Transverse colon (tissue), 4 donors: Measurements from ENCODE around the gene NEK3. TPM values are rescaled to one million over a fixed set of nuclear protein-coding genes. Genes with fewer than 3 reads are reported as not detected.
"Not testable (repeated sequence)": the region's sequence is repeated elsewhere in the genome, so short reads cannot be mapped to it uniquely, and the experiment has no call there.

Experiments used
- DNase-seq: peaks from one replicate; pipeline ENCODE4 v3.0.0-alpha.2; 2019
- H3K27ac ChIP-seq, 4 donors: fragments of 200-600 bp; sonication (generic); 2 replicates each; pipeline ENCODE4 v1.5.1; 2016 to 2018; ENCODE audit warnings: inconsistent platforms in 4 of 4
- H3K27me3 ChIP-seq: fragments of 200-600 bp; sonication (generic); 2 replicates; pipeline ENCODE4 v1.5.1; 2017; ENCODE audit warnings: inconsistent platforms
- H3K36me3 ChIP-seq, 4 donors: fragments of 200-600 bp; sonication (generic); 2 replicates each; pipeline ENCODE4 v1.5.1; 2017 to 2019; ENCODE audit warnings: inconsistent platforms in 4 of 4
- H3K4me1 ChIP-seq, 4 donors: fragments of 200-600 bp; sonication (generic); 2 replicates each; pipeline ENCODE4 v1.5.1; 2017 to 2020; ENCODE audit warnings: inconsistent platforms in 4 of 4
- H3K4me3 ChIP-seq, 4 donors: fragments of 200-600 bp; sonication (generic); 1 replicate in 1 of 4; 2 replicates in 3 of 4; pipeline versions ENCODE4 v1.5.1 to v1.6.1; 2017 to 2019; ENCODE audit warnings: inconsistent platforms in 4 of 4
- H3K9me3 ChIP-seq, 2 donors: fragments of 200-600 bp; sonication (generic); 2 replicates each; pipeline ENCODE4 v1.5.1; 2017 to 2019; ENCODE audit warnings: inconsistent platforms in 2 of 2
- EP300 ChIP-seq: sonication (generic); formaldehyde crosslinking; IDR thresholded peaks from one replicate; pipeline ENCODE4 v1.6.1; 2017; ENCODE audit warnings: antibody characterized with exemption, low read depth
- POLR2A ChIP-seq: fragments of 450-650 bp; IDR thresholded peaks from one replicate; pipeline ENCODE4 v1.6.1; 2016; ENCODE audit warnings: antibody characterized with exemption, mild to moderate bottlenecking, moderate library complexity
- POLR2AphosphoS5 ChIP-seq, 3 donors: sonication (generic); formaldehyde crosslinking; IDR thresholded peaks; one replicate each; pipeline ENCODE4 v1.6.1; 2016; ENCODE audit warnings: antibody characterized with exemption in 3 of 3
- WGBS, 2 donors: methylation state at CpG; one replicate each; pipeline ENCODE4 v1.1.5; 2018; ENCODE audit warnings: low coverage in 1 of 2; 5-methylcytosine and 5-hydroxymethylcytosine counted together
- in situ Hi-C, 4 donors: fragments of 200-750 bp; cut with MboI; loops; one replicate each; pipeline versions ENCODE4 v1.15.0 to v1.15.1; 2017; ENCODE audit warnings: low sequenced_read_pairs in 3 of 4, low pct_ligation_motif_present in 1 of 4, low pct_unique_long_range_greater_than_20kb in 1 of 4
- intact Hi-C: fragments of 100-400 bp; cut with DNase I; formaldehyde crosslinking; loops from one replicate; pipeline ENCODE4 v1.15.1; 2023; ENCODE audit warnings: low total_unique reads
- total RNA-seq, 4 donors: library from RNA; depleted of rRNA; stranded (reverse); fragments of >200 nt; gene quantifications; one replicate each; pipeline ENCODE4 v1.1.0, GENCODE V29; 2016
- TF ChIP-seq, protein P1 (sequence below), 5 experiments: fragments of 200-600 bp in 3 of 5; fragments of 450-650 bp in 2 of 5; sonication (generic) in 3 of 5; IDR thresholded peaks; 1 replicate in 2 of 5; 2 replicates in 3 of 5; pipeline ENCODE4 v1.5.1; 2016 to 2017; ENCODE audit warnings: antibody characterized with exemption in 5 of 5, inconsistent platforms in 3 of 5, mild to moderate bottlenecking in 2 of 5, moderate library complexity in 1 of 5

The NEK3 gene
- total RNA-seq, 4 donors from 2014 or later = 20.9 to 52.1 (median 25.7) TPM

GRCh38 chr13:52201439-52202193 lies 42.2 kb upstream of the NEK3 start:
- H3K4me3 ChIP-seq, H3K27me3 ChIP-seq, H3K9me3 ChIP-seq, DNase-seq, intact Hi-C loops, in situ Hi-C loops, H3K36me3 ChIP-seq, H3K4me1 ChIP-seq, H3K27ac ChIP-seq: not testable (repeated sequence)
- TF ChIP-seq, protein P1, sequence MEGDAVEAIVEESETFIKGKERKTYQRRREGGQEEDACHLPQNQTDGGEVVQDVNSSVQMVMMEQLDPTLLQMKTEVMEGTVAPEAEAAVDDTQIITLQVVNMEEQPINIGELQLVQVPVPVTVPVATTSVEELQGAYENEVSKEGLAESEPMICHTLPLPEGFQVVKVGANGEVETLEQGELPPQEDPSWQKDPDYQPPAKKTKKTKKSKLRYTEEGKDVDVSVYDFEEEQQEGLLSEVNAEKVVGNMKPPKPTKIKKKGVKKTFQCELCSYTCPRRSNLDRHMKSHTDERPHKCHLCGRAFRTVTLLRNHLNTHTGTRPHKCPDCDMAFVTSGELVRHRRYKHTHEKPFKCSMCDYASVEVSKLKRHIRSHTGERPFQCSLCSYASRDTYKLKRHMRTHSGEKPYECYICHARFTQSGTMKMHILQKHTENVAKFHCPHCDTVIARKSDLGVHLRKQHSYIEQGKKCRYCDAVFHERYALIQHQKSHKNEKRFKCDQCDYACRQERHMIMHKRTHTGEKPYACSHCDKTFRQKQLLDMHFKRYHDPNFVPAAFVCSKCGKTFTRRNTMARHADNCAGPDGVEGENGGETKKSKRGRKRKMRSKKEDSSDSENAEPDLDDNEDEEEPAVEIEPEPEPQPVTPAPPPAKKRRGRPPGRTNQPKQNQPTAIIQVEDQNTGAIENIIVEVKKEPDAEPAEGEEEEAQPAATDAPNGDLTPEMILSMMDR (IDR thresholded peaks at IDR 0.05) = peak; percentile 12 to 48 (median 41)
- 32% methylated on average over 12 of the region's 12 CpGs; no CpG with 5 or more reads in 1 of the 2 donors for WGBS, 2 donors

DNA sequence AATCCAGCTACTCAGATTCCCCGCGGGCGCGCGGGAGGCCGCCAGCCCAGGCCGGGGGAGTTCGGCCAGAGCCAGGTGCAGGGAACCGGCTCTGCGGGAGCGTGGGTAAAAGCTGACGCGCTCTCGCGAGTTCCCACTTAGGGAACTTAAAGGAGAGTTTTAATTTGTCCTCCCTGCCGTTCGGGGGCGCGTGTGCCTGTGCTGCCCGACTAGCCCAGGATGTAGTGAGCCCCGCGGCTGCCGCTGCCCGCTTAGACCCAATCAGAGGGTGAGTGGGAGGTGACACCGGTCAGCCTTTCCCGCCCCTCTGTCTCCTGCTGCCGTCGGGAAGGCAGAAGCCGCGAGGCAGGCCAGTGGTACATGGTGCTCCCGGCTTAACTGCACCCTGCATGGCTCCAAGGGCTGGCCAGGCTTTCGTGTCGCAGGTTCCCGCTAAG lies 36.0 kb upstream of the NEK3 start:
- H3K27ac ChIP-seq = peak overlapping the region; percentile 90 to 93 (median 92)
- intact Hi-C loops = no loop called here
- peak overlapping the region; percentile 58 to 83 (median 73) for H3K4me3 ChIP-seq
- H3K9me3 ChIP-seq = no peaks in the 10 kb centered on the region
- no peaks in the 10 kb centered on the region for H3K36me3 ChIP-seq
- in situ Hi-C loops = loop anchor here (10.0 to 25.0 kb wide), 3 partner anchors 191 to 267 kb away; partner anchors contain the start of genes CKAP2 (in 1 of the 4) and VPS36 (in 1 of the 4)
- no peaks in the 10 kb centered on the region for H3K27me3 ChIP-seq
- peak; percentile 43 for TF ChIP-seq POLR2A
- TF ChIP-seq, protein P1 (IDR thresholded peaks at IDR 0.05) = no peak
- peak in 2 of 3 donors; percentile 27 to 55 for TF ChIP-seq POLR2AphosphoS5 (IDR thresholded peaks at IDR 0.05)
- TF ChIP-seq EP300 = no peak
- WGBS, 2 donors = 37% methylated on average over 21 of the region's 34 CpGs; no CpG with 5 or more reads in 1 of the 2 donors
- peak; percentile 79 for DNase-seq
- H3K4me1 ChIP-seq = peaks cover 4 to 28% (median 17%) of the 10 kb centered on the region in 4 donors

- peak; percentile 90 for DNase-seq
- Histone ChIP-seq H3K27me3 (no peaks in the 10 kb centered on the region), H3K27ac (peak overlapping the region; percentile 90 to 93 (median 92)), H3K9me3 (no peaks in the 10 kb centered on the region), H3K4me1 (peaks cover 4 to 28% (median 17%) of the 10 kb centered on the region in 4 donors), H3K4me3 (peak overlapping the region; percentile 58 to 83 (median 73)), H3K36me3 (no peaks in the 10 kb centered on the region)
- WGBS, 2 donors = 1 to 2% methylated on average over 6 to 47 of the region's 47 CpGs
- intact Hi-C loops = no loop called here
- in situ Hi-C loops = loop anchor here (10.0 to 25.0 kb wide), 3 partner anchors 190 to 268 kb away; partner anchors contain the start of genes CKAP2 (in 1 of the 4) and VPS36 (in 1 of the 4)
- TF ChIP-seq POLR2AphosphoS5 (IDR thresholded peaks at IDR 0.05) = peak; percentile 79 to 88 (median 87)
- TF ChIP-seq POLR2A = peak; percentile 74
- TF ChIP-seq, protein P1 (IDR thresholded peaks at IDR 0.05) = peak in 1 of 5 experiments; percentile 18
- no peak for TF ChIP-seq EP300
Measured at GRCh38 chr13:52194184-52194868, 34.9 kb upstream of the NEK3 start.

DNA sequence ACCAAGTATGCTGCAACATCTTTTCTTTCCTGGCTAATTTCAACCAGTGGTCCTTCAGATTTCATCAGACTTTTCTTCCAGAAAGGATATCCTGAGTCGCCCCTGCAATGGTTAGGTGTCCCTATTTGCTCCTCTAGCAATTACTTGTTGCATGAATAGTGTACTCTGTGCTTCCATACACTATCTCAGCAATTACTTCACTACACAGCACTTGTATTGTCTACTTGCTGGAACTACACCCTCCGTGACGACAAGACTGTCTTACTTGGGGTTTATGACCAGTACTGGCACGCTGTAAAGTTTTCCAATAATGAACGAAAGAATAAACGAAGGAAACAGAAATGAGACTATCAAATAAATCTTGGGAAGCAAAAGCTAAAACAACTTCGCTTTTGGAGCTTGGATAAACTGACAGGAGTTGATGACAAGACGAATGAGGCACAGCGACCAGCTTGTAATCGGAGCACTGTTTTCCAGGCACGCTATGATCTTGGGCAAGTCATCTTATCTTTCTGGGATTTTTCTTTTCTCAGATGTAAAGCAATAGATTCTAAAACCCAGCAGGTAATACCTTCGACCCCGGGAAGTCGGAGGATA lies 34.3 kb upstream of the NEK3 start:
- 0 to 1% methylated on average over 9 to 14 of the region's 14 CpGs for WGBS, 2 donors
- intact Hi-C loops, H3K27me3 ChIP-seq, H3K9me3 ChIP-seq, H3K36me3 ChIP-seq: not testable (repeated sequence)
- Histone ChIP-seq H3K4me3 (peak overlapping the region; percentile 58 to 83 (median 73)), H3K27ac (peak overlapping the region; percentile 90 to 93 (median 92)), H3K4me1 (peaks cover 4 to 28% (median 17%) of the 10 kb centered on the region in 4 donors)
- DNase-seq = peak; percentile 24
- in situ Hi-C loops = loop anchor here (10.0 to 25.0 kb wide), 3 partner anchors 189 to 269 kb away; partner anchors contain the start of genes CKAP2 (in 1 of the 4) and VPS36 (in 1 of the 4)

DNA sequence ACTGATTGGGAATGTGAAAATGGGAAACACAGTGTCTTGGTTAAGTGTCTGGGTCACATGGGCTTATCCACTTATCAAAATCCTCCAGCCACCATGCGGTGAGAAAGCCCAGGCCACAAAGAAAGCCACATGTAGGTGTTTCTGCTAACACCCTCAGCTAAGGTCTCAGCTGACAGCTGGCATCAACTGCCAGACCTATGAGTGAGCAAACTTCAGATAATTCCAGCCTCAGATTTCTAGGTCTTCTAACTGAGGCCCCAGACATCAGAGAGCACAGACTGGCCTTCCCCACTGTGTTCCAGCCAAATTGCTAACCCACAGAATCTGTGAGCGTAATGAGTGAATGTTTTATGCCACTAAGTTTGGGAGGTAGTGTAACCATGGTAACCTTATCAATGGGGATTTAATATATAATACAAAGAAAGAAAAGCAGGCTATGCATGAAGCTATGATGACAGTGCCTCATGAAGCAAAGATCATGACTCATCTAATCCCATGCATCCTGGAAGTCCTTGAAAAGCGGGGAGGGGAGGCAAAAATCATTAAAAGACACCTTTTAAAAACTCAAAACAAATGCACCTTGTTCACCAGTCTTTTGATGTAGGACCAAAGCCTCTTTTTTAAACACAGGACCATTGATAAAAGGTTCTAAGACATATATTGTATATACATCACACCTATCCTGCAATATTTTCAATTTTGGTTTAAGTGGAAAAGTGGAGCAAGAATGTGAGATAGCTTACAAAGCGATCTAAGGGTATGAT lies 28.2 kb upstream of the NEK3 start:
- H3K27me3 ChIP-seq, H3K9me3 ChIP-seq, intact Hi-C loops, H3K4me3 ChIP-seq, DNase-seq, H3K27ac ChIP-seq: not testable (repeated sequence)
- in situ Hi-C loops = loop anchor here in 3 of 4 donors (25.0 kb wide), 2 partner anchors 250 to 275 kb away; partner anchors contain the start of genes CKAP2 (in 1 of the 3) and VPS36 (in 1 of the 3)
- 81 to 86% methylated on average over 2 to 4 of the region's 4 CpGs for WGBS, 2 donors
- peaks cover 0 to 19% (median 3%) of the 10 kb centered on the region in 4 donors for H3K36me3 ChIP-seq
- peaks cover 2 to 11% (median 8%) of the 10 kb centered on the region in 4 donors for H3K4me1 ChIP-seq
